PC-3 (cell line): ENCODE results near the gene AKR1C1.

Experiments used
- CTCF ChIP-seq: fragments of 300-600 bp; sonication (generic); conservative IDR thresholded peaks from 2 replicates; pipeline ENCODE4 v1.5.1; 2017; ENCODE audit warnings: antibody characterized with exemption, low read depth, mild to moderate bottlenecking, low read length
- EZH2 ChIP-seq: fragments of 300-600 bp; sonication (generic); IDR thresholded peaks from one replicate; pipeline ENCODE4 v1.6.1; 2017; ENCODE audit warnings: antibody characterized with exemption, mild to moderate bottlenecking, low read length; ENCODE audit not compliant: unreplicated experiment

GRCh38 chr10:4977025-4977424 is 13.8 kb downstream of the AKR1C1 start:
- no peak for TF ChIP-seq CTCF
- no peak for TF ChIP-seq EZH2
